CD4-positive, alpha-beta memory T cell (primary cell): Measurements from ENCODE around the gene CX3CL1. TPM values are rescaled to one million over a fixed set of nuclear protein-coding genes. Genes with fewer than 3 reads are reported as not detected.

Source experiments
- CTCF ChIA-PET: fragments of 350-600 bp; sonication (Branson Sonifier 250); formaldehyde crosslinking; loops from one replicate; lab custom pipeline; 2021; ENCODE audit warnings: inconsistent platforms; ENCODE audit not compliant: partially characterized antibody; lab: Charles Lee
- POLR2A ChIA-PET: fragments of 350-600 bp; sonication (Branson Sonifier 250); formaldehyde crosslinking; loops from one replicate; lab custom pipeline; 2021; ENCODE audit not compliant: partially characterized antibody; lab: Charles Lee
- DNase-seq, 5 donors: peaks; one replicate each; pipeline versions ENCODE4 v3.0.0 to v3.0.0-alpha.2; 2020 to 2022; ENCODE audit warnings: mixed read lengths in 1 of 5
- H3K27ac ChIP-seq: one replicate; pipeline ENCODE4 v1.7.0; 2013; ENCODE audit warnings: low read depth, low read length
- H3K27me3 ChIP-seq: 2 replicates; pipeline ENCODE4 v1.7.0; 2013; ENCODE audit warnings: mild to moderate bottlenecking, low read length, moderate library complexity; ENCODE audit not compliant: insufficient read depth
- H3K36me3 ChIP-seq: 2 replicates; pipeline ENCODE4 v1.7.0; 2013; ENCODE audit warnings: mild to moderate bottlenecking, low read length, moderate library complexity; ENCODE audit not compliant: insufficient read depth
- H3K4me1 ChIP-seq: 2 replicates; pipeline ENCODE4 v1.7.0; 2013; ENCODE audit warnings: mild to moderate bottlenecking, low read length, moderate library complexity; ENCODE audit not compliant: insufficient read depth
- H3K4me3 ChIP-seq, 2 donors: one replicate each; pipeline ENCODE4 v1.7.0; 2013; ENCODE audit warnings: low read length in 2 of 2, mild to moderate bottlenecking in 1 of 2
- H3K9me3 ChIP-seq, 2 donors: one replicate each; pipeline ENCODE4 v1.7.0; 2013; ENCODE audit warnings: low read length in 2 of 2, control low read depth in 1 of 2; ENCODE audit not compliant: control insufficient read depth in 1 of 2
- H3K27ac Mint-ChIP-seq, 7 donors: one replicate each; pipeline ENCODE4 v1.8.0; 2020 to 2021; ENCODE audit warnings: mixed read lengths in 7 of 7, mild to moderate bottlenecking in 6 of 7, inconsistent platforms in 3 of 7, moderate library complexity in 3 of 7
- H3K27me3 Mint-ChIP-seq, 2 donors: one replicate each; pipeline ENCODE4 v1.8.0; 2020 to 2021; ENCODE audit warnings: mixed read lengths in 2 of 2
- H3K36me3 Mint-ChIP-seq, 2 donors: one replicate each; pipeline ENCODE4 v1.8.0; 2020 to 2021; ENCODE audit warnings: mixed read lengths in 2 of 2, inconsistent platforms in 1 of 2, mild to moderate bottlenecking in 1 of 2
- H3K4me1 Mint-ChIP-seq, 4 donors: one replicate each; pipeline ENCODE4 v1.8.0; 2020 to 2021; ENCODE audit warnings: mixed read lengths in 4 of 4, mild to moderate bottlenecking in 1 of 4
- H3K4me3 Mint-ChIP-seq, 8 donors: one replicate each; pipeline ENCODE4 v1.8.0; 2020 to 2021; ENCODE audit warnings: mixed read lengths in 8 of 8, mild to moderate bottlenecking in 7 of 8, moderate library complexity in 6 of 8, inconsistent platforms in 3 of 8
- H3K9me3 Mint-ChIP-seq, 8 donors: one replicate each; pipeline ENCODE4 v1.8.0; 2020 to 2021; ENCODE audit warnings: mixed read lengths in 8 of 8, mild to moderate bottlenecking in 5 of 8, inconsistent platforms in 3 of 8, moderate library complexity in 1 of 8
- intact Hi-C: fragments of 100-400 bp; cut with micrococcal nuclease; formaldehyde crosslinking; loops from one replicate; pipeline ENCODE4 v1.15.1; 2023
- polyA plus RNA-seq, 2 donors: library from polyadenylated mRNA; unstranded; fragments of 300-500 nt; fragmentation: Illumina TruSeq; gene quantifications; one replicate each; pipeline ENCODE4 v1.2.3, GENCODE V29; 2021
- total RNA-seq, 2 experiments: library from RNA; stranded (reverse); gene quantifications; one replicate each; pipeline ENCODE4 v1.2.3, GENCODE V29; 2021

CX3CL1 gene
- total and polyA plus RNA-seq, 4 experiments from 2014 or later, result not detected

DNA sequence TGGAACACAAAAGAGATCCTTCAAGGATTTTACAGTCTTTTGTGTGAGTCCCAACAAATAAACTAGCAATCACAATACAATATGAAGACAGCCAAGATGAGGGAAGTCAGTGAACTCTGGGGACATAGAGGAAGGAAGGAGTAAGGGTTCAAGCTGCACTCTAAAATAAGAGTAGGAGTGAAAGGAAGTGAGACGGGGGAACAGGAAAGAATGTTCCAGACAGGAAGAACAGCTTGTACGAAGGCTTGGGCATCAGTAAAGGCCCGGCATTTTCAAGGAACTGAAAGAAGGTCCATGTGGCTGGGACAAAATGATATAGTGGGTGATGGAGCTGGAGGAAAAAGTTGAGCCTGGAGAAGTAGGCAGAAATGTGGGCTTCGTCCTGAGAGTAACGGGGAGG is 36.8 kb downstream of the CX3CL1 start:
- Mint-ChIP-seq H3K4me1 (no peaks in the 10 kb centered on the region), H3K36me3 (no peaks in the 10 kb centered on the region), H3K9me3 (no peaks in the 10 kb centered on the region), H3K27me3 (peaks cover 0 to 2% of the 10 kb centered on the region in 2 donors), H3K27ac (peak overlapping the region in 2 of 7 donors; percentile 1 to 69), H3K4me3 (no peak overlapping the region)
- POLR2A ChIA-PET, result no interaction called here
- Histone ChIP-seq H3K9me3 (no peaks in the 10 kb centered on the region), H3K4me3 (no peak overlapping the region), H3K27me3 (no peaks in the 10 kb centered on the region), H3K36me3 (no peaks in the 10 kb centered on the region), H3K27ac (no peak overlapping the region), H3K4me1 (no peaks in the 10 kb centered on the region)
- intact Hi-C loops, result no loop called here
- CTCF ChIA-PET, result interaction anchor here (1.2 kb wide), 1 partner anchor 10 kb away, joined by 4 read pairs; no protein-coding TSS in a partner anchor
- no peak for DNase-seq

DNA sequence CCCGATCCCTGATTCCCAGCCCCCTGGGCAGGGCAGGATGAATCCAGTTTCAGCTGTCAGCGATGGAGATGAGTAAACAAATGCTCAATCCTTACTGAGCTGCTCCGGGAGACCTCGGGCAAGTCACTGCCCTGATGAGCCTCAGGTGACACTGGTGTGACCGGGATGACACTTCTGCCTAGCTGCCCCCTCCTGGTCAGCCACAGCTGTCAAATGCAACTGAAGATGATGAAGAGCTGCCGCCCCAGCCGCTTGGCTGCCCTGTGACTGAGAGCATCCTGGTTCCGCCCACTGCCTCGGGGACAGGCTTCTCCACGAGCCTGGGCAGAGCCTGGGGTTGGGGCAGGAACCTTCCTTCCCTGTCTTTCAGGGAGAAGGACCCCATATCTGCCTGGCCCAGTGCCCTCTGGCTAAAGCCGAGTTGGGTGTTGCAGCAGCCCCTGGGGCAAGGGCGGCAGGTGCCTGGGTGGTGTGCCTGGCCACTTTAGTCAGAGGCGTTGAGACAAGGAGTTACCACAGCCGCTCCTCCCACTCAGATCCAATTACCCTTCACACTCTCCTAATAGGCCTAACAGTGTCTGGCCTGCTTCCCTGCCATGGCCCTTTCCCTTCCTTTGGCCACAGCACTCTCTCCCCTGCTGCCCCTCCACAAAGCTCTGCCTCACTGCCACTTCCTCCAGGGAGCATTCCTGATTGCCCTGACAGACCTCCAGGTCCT is 37.7 kb downstream of the CX3CL1 start:
- H3K9me3 ChIP-seq, result no peaks in the 10 kb centered on the region
- POLR2A ChIA-PET, result no interaction called here
- H3K36me3 ChIP-seq, result no peaks in the 10 kb centered on the region
- H3K27ac Mint-ChIP-seq, result no peak overlapping the region
- H3K36me3 Mint-ChIP-seq, result no peaks in the 10 kb centered on the region
- no peak overlapping the region for H3K4me3 Mint-ChIP-seq
- H3K9me3 Mint-ChIP-seq, result no peaks in the 10 kb centered on the region
- CTCF ChIA-PET, result interaction anchor here (1.2 kb wide), 1 partner anchor 9 kb away, joined by 4 read pairs; no protein-coding TSS in a partner anchor
- H3K27me3 ChIP-seq, result no peaks in the 10 kb centered on the region
- no peak overlapping the region for H3K27ac ChIP-seq
- intact Hi-C loops, result no loop called here
- H3K4me3 ChIP-seq, result no peak overlapping the region
- DNase-seq, result no peak
- H3K4me1 ChIP-seq, result no peaks in the 10 kb centered on the region
- H3K4me1 Mint-ChIP-seq, result no peaks in the 10 kb centered on the region
- peaks cover 0 to 4% of the 10 kb centered on the region in 2 donors for H3K27me3 Mint-ChIP-seq

DNA sequence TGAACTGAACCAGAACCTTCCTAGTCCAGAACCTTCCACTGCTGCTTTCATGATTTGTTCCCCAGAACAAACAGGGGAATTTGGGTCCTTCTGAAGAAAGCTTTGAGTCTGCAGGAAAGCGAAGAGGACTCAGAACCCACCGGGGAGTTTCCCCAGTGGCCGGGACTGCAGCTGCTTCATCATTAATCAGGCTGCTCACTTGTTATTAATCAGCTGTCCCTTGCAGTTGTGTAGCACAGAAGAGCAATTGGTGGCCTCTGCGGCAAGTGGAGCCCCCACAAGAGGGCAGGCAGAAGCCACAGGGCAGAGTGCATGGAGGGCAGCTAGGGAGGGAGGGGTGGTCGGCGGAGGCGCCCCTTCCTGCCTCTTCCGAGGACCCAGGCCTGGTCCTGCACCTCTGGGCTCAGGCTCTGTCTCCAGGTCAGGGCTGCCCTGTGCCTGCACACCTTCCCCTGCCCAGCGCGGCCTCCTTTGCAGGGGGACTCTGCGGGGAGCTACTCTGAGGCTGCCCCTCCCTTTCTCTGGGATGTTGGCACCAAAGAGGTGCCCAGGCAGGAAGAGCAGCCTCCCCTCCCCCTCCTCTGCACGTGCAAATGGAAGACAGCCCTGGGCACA is 39.2 kb downstream of the CX3CL1 start:
- CTCF ChIA-PET, result interaction anchor here (1.0 kb wide), 1 partner anchor 112 kb away, joined by 3 read pairs; no protein-coding TSS in a partner anchor
- Histone ChIP-seq H3K9me3 (no peaks in the 10 kb centered on the region), H3K4me3 (no peak overlapping the region), H3K36me3 (no peaks in the 10 kb centered on the region), H3K27me3 (no peaks in the 10 kb centered on the region), H3K27ac (no peak overlapping the region), H3K4me1 (no peaks in the 10 kb centered on the region)
- no peak for DNase-seq
- POLR2A ChIA-PET, result no interaction called here
- Mint-ChIP-seq H3K27ac (no peak overlapping the region), H3K4me3 (no peak overlapping the region), H3K27me3 (peaks cover 0 to 4% of the 10 kb centered on the region in 2 donors), H3K9me3 (no peaks in the 10 kb centered on the region), H3K4me1 (no peaks in the 10 kb centered on the region), H3K36me3 (no peaks in the 10 kb centered on the region)
- intact Hi-C loops, result no loop called here

DNA sequence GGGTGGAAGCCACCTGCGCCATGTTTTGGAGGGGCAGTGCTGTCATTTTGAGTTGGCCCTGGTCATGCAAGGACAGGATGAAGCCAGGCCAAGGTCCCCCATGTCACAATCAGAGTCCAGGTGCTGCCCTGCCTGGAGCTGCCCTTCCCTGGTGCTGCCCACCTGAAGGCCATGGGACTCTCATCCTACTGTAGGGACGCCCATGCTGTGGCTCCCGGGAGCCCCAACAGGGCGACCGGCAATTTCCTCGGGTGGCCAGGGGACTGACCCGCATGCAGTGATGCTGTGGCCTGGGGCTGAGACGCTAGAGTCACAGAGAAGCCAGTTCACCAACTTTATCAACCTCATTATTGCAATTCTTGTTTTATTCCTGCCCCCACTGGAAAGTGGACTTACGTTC is 40.3 kb downstream of the CX3CL1 start:
- Histone ChIP-seq H3K9me3 (no peaks in the 10 kb centered on the region), H3K27ac (no peak overlapping the region), H3K36me3 (no peaks in the 10 kb centered on the region), H3K27me3 (no peaks in the 10 kb centered on the region), H3K4me3 (no peak overlapping the region), H3K4me1 (peaks cover 7% of the 10 kb centered on the region)
- H3K27me3 Mint-ChIP-seq, result peaks cover 1 to 6% of the 10 kb centered on the region in 2 donors
- H3K4me3 Mint-ChIP-seq, result no peak overlapping the region
- intact Hi-C loops, result no loop called here
- ChIA-PET CTCF (interaction anchor here (1.0 to 3.0 kb wide), 2 partner anchors 108 to 112 kb away, joined by 3 to 17 read pairs; no protein-coding TSS in a partner anchor), POLR2A (no interaction called here)
- H3K4me1 Mint-ChIP-seq, result peaks cover 4 to 8% (median 6%) of the 10 kb centered on the region in 4 donors
- no peak overlapping the region for H3K27ac Mint-ChIP-seq
- H3K9me3 Mint-ChIP-seq, result no peaks in the 10 kb centered on the region
- no peaks in the 10 kb centered on the region for H3K36me3 Mint-ChIP-seq
- no peak for DNase-seq

DNA sequence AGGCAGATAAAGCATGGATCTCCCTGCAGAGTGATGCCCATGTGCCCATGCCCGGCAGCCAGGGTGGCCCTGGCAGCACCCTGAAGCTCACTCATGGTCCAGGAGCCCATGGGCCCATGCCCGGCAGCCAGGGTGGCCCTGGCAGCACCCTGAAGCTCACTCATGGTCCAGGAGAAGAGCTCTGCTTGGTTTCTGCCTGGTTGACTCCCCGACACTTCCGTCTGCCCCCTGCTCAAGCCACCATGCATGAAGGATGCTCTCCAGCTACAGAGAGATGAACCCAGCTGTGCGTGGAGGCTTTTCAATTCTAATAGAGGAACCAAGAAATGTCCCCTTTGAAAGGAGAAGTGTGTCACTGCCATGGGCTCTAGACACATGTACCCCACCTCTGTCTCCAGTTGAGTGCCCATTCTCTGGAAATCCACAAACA is 41.0 kb downstream of the CX3CL1 start:
- Mint-ChIP-seq H3K36me3 (no peaks in the 10 kb centered on the region), H3K4me3 (no peak overlapping the region), H3K27ac (no peak overlapping the region), H3K4me1 (peaks cover 6 to 13% (median 7%) of the 10 kb centered on the region in 4 donors), H3K9me3 (no peaks in the 10 kb centered on the region), H3K27me3 (peaks cover 1 to 6% of the 10 kb centered on the region in 2 donors)
- Histone ChIP-seq H3K36me3 (no peaks in the 10 kb centered on the region), H3K27ac (no peak overlapping the region), H3K9me3 (no peaks in the 10 kb centered on the region), H3K4me3 (no peak overlapping the region), H3K4me1 (peaks cover 7% of the 10 kb centered on the region), H3K27me3 (no peaks in the 10 kb centered on the region)
- DNase-seq, result no peak
- CTCF ChIA-PET, result interaction anchor here (0.6 to 3.0 kb wide), 3 partner anchors 105 to 113 kb away, joined by 3 to 17 read pairs (median 3); no protein-coding TSS in a partner anchor
- POLR2A ChIA-PET, result interaction anchor here (1.0 kb wide), 1 partner anchor 113 kb away, joined by 3 read pairs; no protein-coding TSS in a partner anchor
- intact Hi-C loops, result no loop called here

DNA sequence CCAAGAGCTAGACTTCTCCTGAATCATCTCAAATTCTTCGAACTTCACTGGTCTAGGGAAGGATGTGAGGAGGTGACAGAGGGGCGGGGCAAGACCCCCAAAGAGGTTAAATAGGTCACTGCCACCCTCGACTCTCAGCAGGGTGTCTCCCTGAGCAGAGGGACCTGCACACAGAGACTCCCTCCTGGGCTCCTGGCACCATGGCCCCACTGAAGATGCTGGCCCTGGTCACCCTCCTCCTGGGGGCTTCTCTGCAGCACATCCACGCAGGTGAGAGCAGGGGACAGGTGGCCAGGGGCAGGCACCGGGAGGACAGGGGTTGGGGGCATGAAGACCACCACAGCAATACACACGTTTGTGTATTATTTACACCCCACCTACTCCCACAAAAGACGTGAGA is 41.4 kb downstream of the CX3CL1 start:
- no peak overlapping the region for H3K4me3 Mint-ChIP-seq
- ChIA-PET POLR2A (interaction anchor here (1.0 kb wide), 1 partner anchor 113 kb away, joined by 3 read pairs; no protein-coding TSS in a partner anchor), CTCF (interaction anchor here (0.6 to 3.0 kb wide), 3 partner anchors 105 to 113 kb away, joined by 3 to 17 read pairs (median 3); no protein-coding TSS in a partner anchor)
- H3K27ac ChIP-seq, result no peak overlapping the region
- intact Hi-C loops, result no loop called here
- no peaks in the 10 kb centered on the region for H3K36me3 Mint-ChIP-seq
- DNase-seq, result no peak
- no peak overlapping the region for H3K4me3 ChIP-seq
- peaks cover 1 to 6% of the 10 kb centered on the region in 2 donors for H3K27me3 Mint-ChIP-seq
- peaks cover 8 to 16% (median 10%) of the 10 kb centered on the region in 4 donors for H3K4me1 Mint-ChIP-seq
- no peaks in the 10 kb centered on the region for H3K36me3 ChIP-seq
- H3K27ac Mint-ChIP-seq, result no peak overlapping the region
- H3K4me1 ChIP-seq, result peaks cover 10% of the 10 kb centered on the region
- no peaks in the 10 kb centered on the region for H3K9me3 ChIP-seq
- no peaks in the 10 kb centered on the region for H3K9me3 Mint-ChIP-seq
- H3K27me3 ChIP-seq, result no peaks in the 10 kb centered on the region

DNA sequence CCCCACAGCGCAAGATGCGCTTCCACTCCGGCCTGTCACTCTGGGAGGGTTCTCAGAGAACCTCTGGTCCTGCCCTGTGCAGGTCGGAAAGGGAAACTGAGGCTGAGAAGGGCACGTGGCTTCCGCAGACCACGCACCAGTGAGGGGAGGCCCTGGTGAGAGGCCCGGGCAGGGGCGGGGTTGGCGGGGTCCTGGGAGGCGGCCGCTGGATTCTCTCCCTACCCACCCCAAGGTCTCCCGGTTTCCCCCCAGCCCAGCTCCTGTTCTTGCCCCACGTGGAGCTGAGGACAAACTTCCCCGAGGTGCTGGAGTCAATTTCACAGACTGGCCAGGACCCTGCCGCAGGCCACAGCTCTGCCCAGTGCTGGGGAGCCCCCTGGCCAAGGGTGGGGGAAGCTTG is 43.8 kb downstream of the CX3CL1 start:
- peaks cover 1 to 4% of the 10 kb centered on the region in 2 donors for H3K27me3 Mint-ChIP-seq
- no peak overlapping the region for H3K27ac ChIP-seq

More for the DNA sequence above, 43.8 kb downstream of the CX3CL1 start:
- Mint-ChIP-seq H3K36me3 (no peaks in the 10 kb centered on the region), H3K4me1 (peaks cover 9 to 20% (median 12%) of the 10 kb centered on the region in 4 donors), H3K9me3 (peaks cover 0 to 2% (median 0%) of the 10 kb centered on the region in 8 donors), H3K27ac (no peak overlapping the region), H3K4me3 (no peak overlapping the region)
- DNase-seq, result no peak
- no peaks in the 10 kb centered on the region for H3K9me3 ChIP-seq
- H3K4me1 ChIP-seq, result peaks cover 11% of the 10 kb centered on the region
- H3K27me3 ChIP-seq, result no peaks in the 10 kb centered on the region
- H3K4me3 ChIP-seq, result no peak overlapping the region
- CTCF ChIA-PET, result interaction anchor here (0.8 to 6.4 kb wide), 16 partner anchors 8 to 230 kb away, joined by 3 to 174 read pairs (median 4); partner anchors contain the start of genes ARL2BP, CCL17, CIAPIN1 and COQ9
- POLR2A ChIA-PET, result interaction anchor here (1.1 to 3.8 kb wide), 3 partner anchors 31 to 116 kb away, joined by 3 to 24 read pairs (median 10); partner anchors contain the start of genes CIAPIN1, COQ9 and POLR2C
- H3K36me3 ChIP-seq, result no peaks in the 10 kb centered on the region
- intact Hi-C loops, result loop anchor here (5.0 kb wide), 2 partner anchors 121 to 229 kb away; partner anchors contain the start of genes CCDC102A, PSME3IP1 and RSPRY1
